HEK293 (cell line): ENCODE measurements around the gene CYP39A1.

Experiments
- CTCF ChIA-PET: fragments of 350-600 bp; formaldehyde crosslinking; extraction: SDS; loops from one replicate; lab custom pipeline; 2021; ENCODE audit warnings: antibody characterized with exemption; lab: Yijun Ruan, JAX
- POLR2A ChIA-PET: fragments of 300-600 bp; formaldehyde crosslinking; extraction: SDS; loops from one replicate; lab custom pipeline; 2020; ENCODE audit warnings: antibody characterized with exemption, inconsistent platforms; lab: Yijun Ruan, JAX
- H3K27ac ChIP-seq: fragments of 200-500 bp; sonication (Bioruptor generic); 2 replicates; pipeline ENCODE4 v1.5.1; 2014; ENCODE audit warnings: low read depth, low read length, control low read depth, inconsistent platforms; ENCODE audit errors: extremely low read depth
- H3K36me3 ChIP-seq, 2 experiments: fragments of 200-500 bp in 1 of 2; sonication (Bioruptor generic) in 1 of 2; 1 replicate in 1 of 2; 2 replicates in 1 of 2; pipeline ENCODE4 v1.5.1; 2014 to 2017; ENCODE audit warnings: inconsistent platforms in 2 of 2, low read length in 2 of 2; ENCODE audit not compliant: control insufficient read depth in 2 of 2, insufficient read depth in 1 of 2
- H3K4me1 ChIP-seq: fragments of 200-500 bp; sonication (Bioruptor generic); 2 replicates; pipeline ENCODE4 v1.5.1; 2014; ENCODE audit warnings: mild to moderate bottlenecking, low read length, inconsistent platforms; ENCODE audit not compliant: control insufficient read depth, insufficient read depth
- H3K4me3 ChIP-seq: 2 replicates; pipeline ENCODE4 v1.5.1; 2011; ENCODE audit warnings: low read depth, mild to moderate bottlenecking, control low read depth, low read length, moderate library complexity
- H3K9me3 ChIP-seq: fragments of 200-500 bp; sonication (Bioruptor generic); 2 replicates; pipeline ENCODE4 v1.5.1; 2014; ENCODE audit warnings: low read depth, low read length, inconsistent platforms; ENCODE audit not compliant: control insufficient read depth, insufficient read depth
- FEZF1 ChIP-seq: fragments of 450-650 bp; formaldehyde crosslinking; IDR thresholded peaks from 2 replicates; pipeline ENCODE4 v1.5.1; 2016; ENCODE audit warnings: missing biosample characterization, missing genetic modification characterization
- HOXD13 ChIP-seq: sonication (generic); formaldehyde crosslinking; IDR thresholded peaks from 2 replicates; pipeline ENCODE4 v1.8.0; 2022; ENCODE audit warnings: missing genetic modification reagents, borderline replicate concordance
- MYNN ChIP-seq: fragments of 450-650 bp; formaldehyde crosslinking; IDR thresholded peaks from 2 replicates; pipeline ENCODE4 v1.5.1; 2016; ENCODE audit warnings: missing biosample characterization, missing genetic modification characterization, borderline replicate concordance
- PRDM6 ChIP-seq: fragments of 450-650 bp; formaldehyde crosslinking; IDR thresholded peaks from 2 replicates; pipeline ENCODE4 v1.5.1; 2017; ENCODE audit warnings: missing biosample characterization, missing genetic modification characterization
- RBAK ChIP-seq: fragments of 450-650 bp; formaldehyde crosslinking; IDR thresholded peaks from 2 replicates; pipeline ENCODE4 v1.5.1; 2016; ENCODE audit warnings: missing biosample characterization, missing genetic modification characterization
- REST ChIP-seq: fragments of 450-650 bp; formaldehyde crosslinking; IDR thresholded peaks from 2 replicates; pipeline ENCODE4 v1.5.1; 2016; ENCODE audit warnings: missing biosample characterization, missing genetic modification characterization
- TRIM28 ChIP-seq: IDR thresholded peaks from 2 replicates; pipeline ENCODE4 v1.6.1; 2011; ENCODE audit warnings: low read length, control low read depth, borderline replicate concordance
- WT1 ChIP-seq: fragments of 450-650 bp; formaldehyde crosslinking; IDR thresholded peaks from 2 replicates; pipeline ENCODE4 v1.5.1; 2016; ENCODE audit warnings: missing biosample characterization, missing genetic modification characterization
- ZBTB21 ChIP-seq: fragments of 450-650 bp; formaldehyde crosslinking; IDR thresholded peaks from 2 replicates; pipeline ENCODE4 v1.5.1; 2017; ENCODE audit warnings: missing biosample characterization, missing genetic modification characterization
- ZBTB48 ChIP-seq: fragments of 450-650 bp; formaldehyde crosslinking; IDR thresholded peaks from 2 replicates; pipeline ENCODE4 v1.5.1; 2016; ENCODE audit warnings: missing biosample characterization, missing genetic modification characterization
- ZNF202 ChIP-seq: fragments of 450-650 bp; formaldehyde crosslinking; IDR thresholded peaks from 2 replicates; pipeline ENCODE4 v1.5.1; 2016; ENCODE audit warnings: missing biosample characterization, missing genetic modification characterization, borderline replicate concordance
- ZNF324 ChIP-seq: fragments of 450-650 bp; formaldehyde crosslinking; IDR thresholded peaks from 2 replicates; pipeline ENCODE4 v1.5.1; 2016; ENCODE audit warnings: missing biosample characterization, missing genetic modification characterization
- ZNF366 ChIP-seq: fragments of 450-650 bp; formaldehyde crosslinking; conservative IDR thresholded peaks from 2 replicates; pipeline ENCODE4 v1.5.1; 2016; ENCODE audit warnings: missing biosample characterization, missing genetic modification characterization
- ZNF398 ChIP-seq: fragments of 450-650 bp; formaldehyde crosslinking; IDR thresholded peaks from 2 replicates; pipeline ENCODE4 v1.5.1; 2017; ENCODE audit warnings: missing biosample characterization, missing genetic modification characterization
- ZNF521 ChIP-seq: fragments of 450-650 bp; formaldehyde crosslinking; IDR thresholded peaks from 2 replicates; pipeline ENCODE4 v1.5.1; 2017; ENCODE audit warnings: missing biosample characterization, mild to moderate bottlenecking, missing genetic modification characterization
- ZNF549 ChIP-seq: fragments of 450-650 bp; IDR thresholded peaks from 2 replicates; pipeline ENCODE4 v1.5.1; 2018; ENCODE audit warnings: missing biosample characterization, missing genetic modification characterization, mild to moderate bottlenecking, inconsistent platforms, moderate library complexity
- ZNF585B ChIP-seq: fragments of 450-650 bp; formaldehyde crosslinking; IDR thresholded peaks from 2 replicates; pipeline ENCODE4 v1.5.1; 2016; ENCODE audit warnings: missing biosample characterization, missing genetic modification characterization
- ZNF624 ChIP-seq: fragments of 450-650 bp; formaldehyde crosslinking; IDR thresholded peaks from 2 replicates; pipeline ENCODE4 v1.5.1; 2017; ENCODE audit warnings: missing biosample characterization, missing genetic modification characterization
- ZNF664 ChIP-seq: fragments of 450-650 bp; formaldehyde crosslinking; IDR thresholded peaks from 2 replicates; pipeline ENCODE4 v1.5.1; 2016; ENCODE audit warnings: missing biosample characterization, missing genetic modification characterization
- ZNF677 ChIP-seq: fragments of 450-650 bp; IDR thresholded peaks from 2 replicates; pipeline ENCODE4 v1.5.0; 2018; ENCODE audit warnings: missing biosample characterization, mild to moderate bottlenecking, missing genetic modification characterization, moderate library complexity
- ZNF701 ChIP-seq: fragments of 450-650 bp; formaldehyde crosslinking; IDR thresholded peaks from 2 replicates; pipeline ENCODE4 v1.5.1; 2016; ENCODE audit warnings: missing biosample characterization, missing genetic modification characterization
- ZNF76 ChIP-seq: fragments of 450-650 bp; formaldehyde crosslinking; IDR thresholded peaks from 2 replicates; pipeline ENCODE4; 2016; ENCODE audit warnings: low read depth, missing biosample characterization, missing genetic modification characterization, borderline replicate concordance
- ZNF792 ChIP-seq: fragments of 450-650 bp; formaldehyde crosslinking; IDR thresholded peaks from 2 replicates; pipeline ENCODE4 v1.5.1; 2016; ENCODE audit warnings: missing biosample characterization, missing genetic modification characterization
- ZNF837 ChIP-seq: fragments of 450-650 bp; formaldehyde crosslinking; IDR thresholded peaks from 2 replicates; pipeline ENCODE4 v1.5.1; 2016; ENCODE audit warnings: missing biosample characterization, missing genetic modification characterization
- ZSCAN23 ChIP-seq: fragments of 450-650 bp; formaldehyde crosslinking; IDR thresholded peaks from 2 replicates; pipeline ENCODE4 v1.5.1; 2016; ENCODE audit warnings: missing biosample characterization, missing genetic modification characterization

The CYP39A1 gene

GRCh38 chr6:46651816-46652215 lies 802 bp downstream of the CYP39A1 start:
- POLR2A ChIA-PET: interaction anchor here (1.1 kb wide), 1 partner anchor 561 kb away, joined by 3 read pairs; no protein-coding TSS in a partner anchor
- H3K4me1 ChIP-seq: peaks cover 17% of the 10 kb centered on the region; the same call in 1 of the 2 replicates
- TF ChIP-seq ZNF792 (tag by site-specific recombination) (no peak), FEZF1 (tag by site-specific recombination) (no peak), ZNF664 (no peak), ZBTB48 (tag by site-specific recombination) (no peak), ZNF202 (tag by site-specific recombination) (no peak), REST (tag by site-specific recombination) (no peak)
- TF ChIP-seq, all 188 proteins: peak for 0
- H3K27ac ChIP-seq: peak overlapping the region; percentile 48; the same call in 1 of the 2 replicates
- H3K36me3 ChIP-seq: peaks cover 1 to 9% of the 10 kb centered on the region in 2 experiments; a peak in 2 of 3 replicates
- no peaks in the 10 kb centered on the region for H3K9me3 ChIP-seq
- CTCF ChIA-PET: no interaction called here
- H3K4me3 ChIP-seq: peak overlapping the region; percentile 78

GRCh38 chr6:46651006-46651405 lies 1.6 kb downstream of the CYP39A1 start:
- ChIA-PET POLR2A (no interaction called here), CTCF (no interaction called here)
- H3K36me3 ChIP-seq: peaks cover 0 to under 1% of the 10 kb centered on the region in 2 experiments; a peak in 1 of 3 replicates
- no peak overlapping the region for H3K27ac ChIP-seq
- TF ChIP-seq WT1: no peak
- TF ChIP-seq ZBTB21 (tag by site-specific recombination): peak; percentile 43; the same call in 1 of the 2 replicates
- TF ChIP-seq PRDM6 (tag by site-specific recombination): peak; percentile 45; the same call in 1 of the 2 replicates
- peak; percentile 62; the same call in 1 of the 2 replicates for TF ChIP-seq ZNF664
- TF ChIP-seq ZNF366 (tag by site-specific recombination): no peak
- H3K9me3 ChIP-seq: no peaks in the 10 kb centered on the region
- H3K4me1 ChIP-seq: peaks cover 17% of the 10 kb centered on the region; the same call in 1 of the 2 replicates
- peak overlapping the region; percentile 78 for H3K4me3 ChIP-seq

- peaks cover 11% of the 10 kb centered on the region; the same call in 1 of the 2 replicates for H3K4me1 ChIP-seq
- no peak overlapping the region for H3K27ac ChIP-seq
- no peaks in the 10 kb centered on the region for H3K9me3 ChIP-seq
- ChIA-PET POLR2A (no interaction called here), CTCF (interaction anchor here (0.6 to 1.0 kb wide), 2 partner anchors 174 to 182 kb away, joined by 4 read pairs; no protein-coding TSS in a partner anchor)
- H3K4me3 ChIP-seq: no peak overlapping the region
- H3K36me3 ChIP-seq: no peaks in the 10 kb centered on the region
- TF ChIP-seq ZNF701 (tag by site-specific recombination) (no peak), ZNF324 (tag by site-specific recombination) (no peak), ZNF521 (no peak), ZNF549 (tag by site-specific recombination) (no peak), ZNF585B (tag by site-specific recombination) (no peak), ZNF76 (tag by site-specific recombination) (no peak), RBAK (tag by site-specific recombination) (no peak), ZSCAN23 (tag by site-specific recombination) (no peak), ZNF677 (tag by site-specific recombination) (no peak), TRIM28 (no peak), ZNF837 (tag by site-specific recombination) (no peak), MYNN (tag by site-specific recombination) (no peak), HOXD13 (CRISPR knock-in tag) (no peak), ZNF398 (tag by site-specific recombination) (no peak; the same call in 1 of the 2 replicates), ZNF624 (tag by site-specific recombination) (no peak)
Observed at GRCh38 chr6:46648869-46649492, 3.6 kb downstream of the CYP39A1 start.
